OCI-LY1 (cell line): Measurements from ENCODE around the gene SH2D1A.
A peak's percentile ranks its signal among the peaks of the same experiment; 100 is the strongest.
"Not testable (repeated sequence)": the region's sequence is repeated elsewhere in the genome, so short reads cannot be mapped to it uniquely, and the experiment has no call there.

Experiments used
- H2AFZ ChIP-seq: fragments of 200-600 bp; sonication (generic), shearing (Covaris generic); 2 replicates; pipeline ENCODE4 v1.6.0; 2014; ENCODE audit warnings: antibody characterized with exemption, mild to moderate bottlenecking, low read length
- H3F3A ChIP-seq: fragments of 200-600 bp; sonication (generic), shearing (Covaris generic); 2 replicates; pipeline ENCODE4 v1.6.0; 2014; ENCODE audit warnings: mild to moderate bottlenecking, antibody characterized with exemption, low read length, moderate library complexity; ENCODE audit not compliant: insufficient read depth
- H3K27ac ChIP-seq: fragments of 200-600 bp; sonication (generic); 2 replicates; pipeline ENCODE4 v1.5.1; 2014; ENCODE audit warnings: low read length, mixed run types, mild to moderate bottlenecking, low read depth; ENCODE audit not compliant: poor library complexity, severe bottlenecking
- H3K27me3 ChIP-seq: fragments of 200-600 bp; sonication (generic); 2 replicates; pipeline ENCODE4 v1.6.0; 2014; ENCODE audit warnings: antibody characterized with exemption, mild to moderate bottlenecking, low read length, moderate library complexity; ENCODE audit not compliant: insufficient read depth
- H3K36me3 ChIP-seq: fragments of 200-600 bp; sonication (generic); 2 replicates; pipeline ENCODE4 v1.6.1; 2014; ENCODE audit warnings: mild to moderate bottlenecking, antibody characterized with exemption, low read length, moderate library complexity, mixed read lengths; ENCODE audit not compliant: insufficient read depth
- H3K4me1 ChIP-seq: fragments of 200-600 bp; sonication (generic); 2 replicates; pipeline ENCODE4 v1.5.1; 2014; ENCODE audit warnings: mild to moderate bottlenecking, low read length, moderate library complexity; ENCODE audit not compliant: insufficient read depth, severe bottlenecking
- H3K4me2 ChIP-seq: fragments of 200-600 bp; sonication (generic), shearing (Covaris generic); 2 replicates; pipeline ENCODE4 v1.6.1; 2014; ENCODE audit warnings: low read length
- H3K4me3 ChIP-seq: fragments of 200-600 bp; sonication (generic); 2 replicates; pipeline ENCODE4 v1.5.1; 2014; ENCODE audit warnings: low read length, low read depth, mild to moderate bottlenecking, mixed read lengths; ENCODE audit not compliant: poor library complexity, severe bottlenecking
- H3K79me2 ChIP-seq: fragments of 200-600 bp; shearing (Covaris generic); 2 replicates; pipeline ENCODE4 v1.6.1; 2016; ENCODE audit warnings: mixed run types, low read length, mixed read lengths; ENCODE audit not compliant: insufficient read depth
- H3K9ac ChIP-seq: fragments of 200-600 bp; sonication (generic), shearing (Covaris generic); 2 replicates; pipeline ENCODE4 v1.6.1; 2014; ENCODE audit warnings: mild to moderate bottlenecking, low read length, mixed read lengths
- H3K9me2 ChIP-seq: fragments of 200-600 bp; sonication (generic), shearing (Covaris generic); 2 replicates; pipeline ENCODE4 v1.6.1; 2014; ENCODE audit warnings: low read depth, mild to moderate bottlenecking, low read length, mixed read lengths
- H3K9me3 ChIP-seq: fragments of 200-600 bp; shearing (Covaris generic); 2 replicates; pipeline ENCODE4 v1.6.1; 2014; ENCODE audit warnings: low read length, mixed read lengths
- H4K20me1 ChIP-seq: fragments of 200-600 bp; sonication (generic), shearing (Covaris generic); 2 replicates; pipeline ENCODE4 v1.6.0; 2016; ENCODE audit warnings: mild to moderate bottlenecking, low read length; ENCODE audit not compliant: insufficient read depth
- EZH2 ChIP-seq: fragments of 200-600 bp; sonication (generic), shearing (Covaris generic); IDR thresholded peaks from 2 replicates; pipeline ENCODE4 v1.8.0; 2017; ENCODE audit warnings: borderline replicate concordance, mixed run types, mild to moderate bottlenecking, antibody characterized with exemption, low read length, moderate library complexity, mixed read lengths
- TF ChIP-seq, protein P1 (sequence below): fragments of 200-600 bp; sonication (generic), shearing (Covaris generic); IDR thresholded peaks from 2 replicates; pipeline ENCODE4 v1.5.1; 2017; ENCODE audit warnings: mild to moderate bottlenecking, antibody characterized with exemption, low read length, moderate library complexity, mixed read lengths

SH2D1A gene

DNA sequence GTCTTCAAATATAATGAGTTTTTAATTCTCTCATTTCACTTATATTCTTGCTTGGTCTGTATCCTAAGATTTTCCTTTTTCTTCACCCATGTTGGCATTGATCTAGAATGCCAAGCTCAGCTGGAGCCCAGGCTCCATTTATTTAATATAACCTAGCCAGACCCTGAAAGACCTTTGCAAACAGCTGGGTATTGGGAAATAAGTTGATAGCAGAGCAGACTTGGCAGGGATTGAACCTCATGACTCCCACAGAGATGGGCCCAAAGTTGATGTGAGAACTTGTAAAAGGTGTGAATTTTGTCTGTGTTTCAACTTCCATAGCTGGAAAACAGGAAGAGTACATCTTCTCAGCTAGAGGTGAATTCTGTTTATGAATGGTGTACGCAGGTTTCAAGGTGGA, 59.5 kb downstream of the SH2D1A start:
- no peaks in the 10 kb centered on the region for H3K9me3 ChIP-seq
- H3F3A ChIP-seq, result no peaks in the 10 kb centered on the region
- H3K4me1 ChIP-seq, result no peaks in the 10 kb centered on the region
- H3K36me3 ChIP-seq, result no peaks in the 10 kb centered on the region
- no peaks in the 10 kb centered on the region for H3K79me2 ChIP-seq
- H3K4me2 ChIP-seq, result no peak overlapping the region
- TF ChIP-seq, protein P1, sequence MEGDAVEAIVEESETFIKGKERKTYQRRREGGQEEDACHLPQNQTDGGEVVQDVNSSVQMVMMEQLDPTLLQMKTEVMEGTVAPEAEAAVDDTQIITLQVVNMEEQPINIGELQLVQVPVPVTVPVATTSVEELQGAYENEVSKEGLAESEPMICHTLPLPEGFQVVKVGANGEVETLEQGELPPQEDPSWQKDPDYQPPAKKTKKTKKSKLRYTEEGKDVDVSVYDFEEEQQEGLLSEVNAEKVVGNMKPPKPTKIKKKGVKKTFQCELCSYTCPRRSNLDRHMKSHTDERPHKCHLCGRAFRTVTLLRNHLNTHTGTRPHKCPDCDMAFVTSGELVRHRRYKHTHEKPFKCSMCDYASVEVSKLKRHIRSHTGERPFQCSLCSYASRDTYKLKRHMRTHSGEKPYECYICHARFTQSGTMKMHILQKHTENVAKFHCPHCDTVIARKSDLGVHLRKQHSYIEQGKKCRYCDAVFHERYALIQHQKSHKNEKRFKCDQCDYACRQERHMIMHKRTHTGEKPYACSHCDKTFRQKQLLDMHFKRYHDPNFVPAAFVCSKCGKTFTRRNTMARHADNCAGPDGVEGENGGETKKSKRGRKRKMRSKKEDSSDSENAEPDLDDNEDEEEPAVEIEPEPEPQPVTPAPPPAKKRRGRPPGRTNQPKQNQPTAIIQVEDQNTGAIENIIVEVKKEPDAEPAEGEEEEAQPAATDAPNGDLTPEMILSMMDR, result no peak
- TF ChIP-seq EZH2, result no peak
- no peak overlapping the region for H3K9ac ChIP-seq
- no peak overlapping the region for H3K4me3 ChIP-seq
- no peaks in the 10 kb centered on the region for H3K9me2 ChIP-seq
- H3K27ac ChIP-seq, result no peak overlapping the region
- H3K27me3 ChIP-seq, result no peaks in the 10 kb centered on the region
- H4K20me1 ChIP-seq, result no peaks in the 10 kb centered on the region
- no peak overlapping the region for H2AFZ ChIP-seq

DNA sequence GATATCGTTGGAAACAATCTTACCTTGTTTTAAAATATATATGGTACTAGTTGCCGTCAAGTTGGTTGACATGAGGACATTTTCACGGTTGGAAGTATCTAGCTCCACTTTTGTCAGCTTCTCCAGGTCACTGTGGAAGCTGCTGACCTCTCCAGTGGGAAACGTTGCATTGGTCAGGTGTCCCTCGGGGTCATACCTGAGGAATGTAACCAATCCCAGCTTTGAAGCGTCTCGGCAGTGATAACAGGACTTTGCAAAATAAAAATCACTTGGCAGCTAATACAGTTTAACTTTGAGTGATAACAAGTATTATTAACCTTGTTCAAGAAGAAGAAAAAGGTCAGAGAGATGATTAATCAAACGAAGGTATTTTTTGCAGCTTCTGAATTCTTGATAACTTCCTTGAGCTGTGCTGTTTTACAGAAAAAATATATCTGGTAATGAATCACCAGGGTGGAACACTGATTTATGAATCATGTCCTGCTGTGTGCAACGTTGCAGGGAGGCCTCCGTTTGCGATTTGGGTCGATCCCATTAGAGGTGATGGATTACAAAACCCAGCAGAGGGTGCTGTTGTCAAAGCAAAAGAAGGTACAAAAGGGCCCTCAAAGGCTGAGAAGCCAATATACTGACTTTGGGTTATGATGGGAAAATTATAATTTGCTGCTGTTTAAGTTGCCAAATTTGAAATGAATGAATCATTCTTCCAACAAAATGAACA, 60.1 kb downstream of the SH2D1A start:
- TF ChIP-seq, protein P1, result peak; percentile 44; the same call in 1 of the 2 replicates
- TF ChIP-seq EZH2, result no peak
- Histone ChIP-seq H3K36me3 (no peaks in the 10 kb centered on the region), H4K20me1 (no peaks in the 10 kb centered on the region), H2AFZ (no peak overlapping the region), H3K9me2 (no peaks in the 10 kb centered on the region), H3K4me1 (no peaks in the 10 kb centered on the region), H3K9ac (no peak overlapping the region), H3K79me2 (no peaks in the 10 kb centered on the region), H3K4me3 (no peak overlapping the region), H3F3A (no peaks in the 10 kb centered on the region), H3K4me2 (no peak overlapping the region), H3K9me3 (no peaks in the 10 kb centered on the region), H3K27ac (no peak overlapping the region), H3K27me3 (no peaks in the 10 kb centered on the region)

DNA sequence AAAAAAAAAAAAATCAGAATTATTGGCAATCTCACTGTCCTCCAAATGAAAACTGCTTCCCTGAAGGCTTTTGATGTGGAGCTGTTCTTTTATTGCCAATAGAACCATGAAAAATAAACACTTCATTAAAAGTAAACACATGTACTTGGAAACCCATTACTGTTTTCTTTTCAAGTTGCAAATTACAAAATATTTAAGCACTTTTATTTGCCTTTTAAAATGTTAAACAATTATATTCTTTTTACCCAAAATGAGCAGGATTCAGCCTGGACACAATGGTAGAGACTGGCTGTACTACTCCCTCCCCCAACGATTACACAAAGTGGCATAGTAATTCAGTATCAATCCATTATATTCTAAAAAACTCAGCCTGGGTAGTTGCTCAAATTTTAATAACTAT, 60.9 kb downstream of the SH2D1A start:
- TF ChIP-seq, protein P1, result no peak
- no peak for TF ChIP-seq EZH2
- Histone ChIP-seq H3F3A (no peaks in the 10 kb centered on the region), H3K9me3 (no peaks in the 10 kb centered on the region), H3K36me3 (no peaks in the 10 kb centered on the region), H3K4me2 (no peak overlapping the region), H2AFZ (no peak overlapping the region), H3K79me2 (no peaks in the 10 kb centered on the region), H3K27ac (no peak overlapping the region), H4K20me1 (no peaks in the 10 kb centered on the region), H3K9ac (no peak overlapping the region), H3K4me1 (no peaks in the 10 kb centered on the region), H3K27me3 (no peaks in the 10 kb centered on the region), H3K4me3 (no peak overlapping the region), H3K9me2 (no peaks in the 10 kb centered on the region)

DNA sequence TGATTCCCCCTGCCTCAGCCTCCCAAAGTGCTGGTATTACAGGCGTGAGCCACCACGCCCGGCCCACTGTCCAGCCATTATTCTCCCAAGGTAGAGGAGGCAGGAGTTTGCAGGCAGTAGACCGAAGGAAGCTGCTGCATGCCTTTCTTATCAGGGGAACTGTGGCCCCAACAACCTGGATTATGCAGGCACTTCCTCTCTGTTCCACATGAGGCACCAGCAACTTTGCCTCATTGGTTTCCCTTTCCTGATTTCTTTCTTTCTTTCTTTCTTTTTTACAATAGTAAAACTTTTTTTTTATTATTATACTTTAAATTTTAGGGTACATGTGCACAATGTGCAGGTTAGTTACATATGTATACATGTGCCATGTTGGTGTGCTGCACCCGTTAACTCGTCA, 62.0 kb downstream of the SH2D1A start:
- H2AFZ ChIP-seq, H3K36me3 ChIP-seq, H3F3A ChIP-seq, H3K27ac ChIP-seq, H3K4me3 ChIP-seq, H3K4me1 ChIP-seq, H3K9ac ChIP-seq, H4K20me1 ChIP-seq, H3K79me2 ChIP-seq, H3K9me3 ChIP-seq, H3K4me2 ChIP-seq, H3K27me3 ChIP-seq, H3K9me2 ChIP-seq: not testable (repeated sequence)
